GM12801 (cell line): ENCODE data around the gene SCYGR3.

Experiments
- TF ChIP-seq, protein P1 (sequence below): IDR thresholded peaks from one replicate; pipeline ENCODE4 v1.5.1; 2011; ENCODE audit warnings: control low read depth; ENCODE audit not compliant: insufficient read length; ENCODE audit errors: extremely low read depth

The SCYGR3 gene

DNA sequence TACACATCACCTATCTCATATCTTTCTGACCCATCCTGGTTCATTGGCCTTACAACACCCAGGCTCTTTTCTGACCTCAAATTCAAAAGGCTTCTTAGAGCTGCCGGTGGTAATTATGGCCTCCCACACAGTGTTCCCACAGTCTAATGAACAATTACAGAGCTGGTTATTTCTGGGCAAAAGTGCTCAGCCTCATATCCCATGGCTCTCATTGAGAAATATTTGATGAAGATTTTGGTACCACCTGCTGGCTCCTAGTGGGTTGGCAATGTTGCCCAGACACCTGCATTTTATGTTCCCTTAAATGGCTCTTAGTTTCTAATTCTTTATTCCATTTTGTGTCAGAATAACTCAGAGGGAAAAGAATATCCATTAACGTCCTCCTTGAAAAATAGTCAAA lies 36.0 kb downstream of the SCYGR3 start:
- TF ChIP-seq, protein P1, sequence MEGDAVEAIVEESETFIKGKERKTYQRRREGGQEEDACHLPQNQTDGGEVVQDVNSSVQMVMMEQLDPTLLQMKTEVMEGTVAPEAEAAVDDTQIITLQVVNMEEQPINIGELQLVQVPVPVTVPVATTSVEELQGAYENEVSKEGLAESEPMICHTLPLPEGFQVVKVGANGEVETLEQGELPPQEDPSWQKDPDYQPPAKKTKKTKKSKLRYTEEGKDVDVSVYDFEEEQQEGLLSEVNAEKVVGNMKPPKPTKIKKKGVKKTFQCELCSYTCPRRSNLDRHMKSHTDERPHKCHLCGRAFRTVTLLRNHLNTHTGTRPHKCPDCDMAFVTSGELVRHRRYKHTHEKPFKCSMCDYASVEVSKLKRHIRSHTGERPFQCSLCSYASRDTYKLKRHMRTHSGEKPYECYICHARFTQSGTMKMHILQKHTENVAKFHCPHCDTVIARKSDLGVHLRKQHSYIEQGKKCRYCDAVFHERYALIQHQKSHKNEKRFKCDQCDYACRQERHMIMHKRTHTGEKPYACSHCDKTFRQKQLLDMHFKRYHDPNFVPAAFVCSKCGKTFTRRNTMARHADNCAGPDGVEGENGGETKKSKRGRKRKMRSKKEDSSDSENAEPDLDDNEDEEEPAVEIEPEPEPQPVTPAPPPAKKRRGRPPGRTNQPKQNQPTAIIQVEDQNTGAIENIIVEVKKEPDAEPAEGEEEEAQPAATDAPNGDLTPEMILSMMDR, result no peak

DNA sequence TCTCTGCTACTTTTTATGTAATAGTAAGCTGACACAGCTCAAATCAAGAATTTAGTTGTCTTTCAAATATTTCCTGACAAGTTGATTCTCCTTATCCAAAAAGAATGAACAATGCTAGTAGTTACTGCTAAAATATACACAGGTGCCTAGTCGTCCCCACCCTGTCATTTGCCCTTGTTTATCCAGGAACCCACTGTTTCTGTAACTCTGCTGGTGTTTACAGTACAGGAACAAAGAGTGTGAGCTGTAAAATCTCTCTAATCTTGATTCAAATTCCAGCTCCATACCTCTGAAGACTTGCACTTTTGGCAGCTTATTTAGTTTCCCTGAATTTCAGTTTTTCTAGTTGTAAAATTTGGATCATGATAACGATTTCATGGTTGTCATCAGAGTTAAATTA lies 37.1 kb downstream of the SCYGR3 start:
- TF ChIP-seq, protein P1, result no peak

DNA sequence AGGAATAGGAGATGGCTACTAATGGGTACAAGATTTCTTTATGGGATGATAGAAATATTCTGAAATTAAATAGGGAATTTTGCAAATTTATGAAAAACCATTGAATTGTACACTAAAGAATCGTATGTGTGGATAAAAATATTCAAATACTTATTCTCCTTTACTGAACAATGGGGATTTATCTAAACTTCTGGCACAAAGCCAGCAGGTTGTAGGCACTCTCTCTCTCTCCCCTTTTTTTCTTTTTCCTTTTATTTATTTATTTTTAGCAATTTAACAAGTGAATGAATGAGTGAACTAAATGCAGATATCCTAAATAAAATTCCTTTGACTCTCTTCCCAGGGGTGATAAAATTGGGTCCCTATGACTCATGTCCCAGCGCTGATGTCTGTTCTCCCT lies 37.8 kb downstream of the SCYGR3 start:
- TF ChIP-seq, protein P1, result no peak

DNA sequence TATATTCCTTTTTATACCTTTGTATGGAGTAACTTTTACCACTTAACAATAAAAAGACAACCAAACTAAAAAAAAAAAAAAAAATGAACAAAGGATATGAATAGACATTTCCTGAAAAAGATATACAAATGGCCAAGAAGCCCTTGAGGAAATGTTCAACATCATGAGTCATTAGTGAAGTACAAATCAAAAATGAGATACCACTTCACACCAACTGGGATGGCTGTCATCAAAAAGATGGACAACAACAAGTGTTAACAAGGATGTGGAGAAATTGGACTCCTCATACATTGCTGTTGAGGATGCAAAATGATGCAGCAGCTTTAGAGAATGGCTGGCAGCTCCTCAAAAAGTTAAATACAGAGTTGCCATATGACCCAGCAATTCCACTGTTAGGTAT lies 38.5 kb downstream of the SCYGR3 start:
- TF ChIP-seq, protein P1, result no peak

DNA sequence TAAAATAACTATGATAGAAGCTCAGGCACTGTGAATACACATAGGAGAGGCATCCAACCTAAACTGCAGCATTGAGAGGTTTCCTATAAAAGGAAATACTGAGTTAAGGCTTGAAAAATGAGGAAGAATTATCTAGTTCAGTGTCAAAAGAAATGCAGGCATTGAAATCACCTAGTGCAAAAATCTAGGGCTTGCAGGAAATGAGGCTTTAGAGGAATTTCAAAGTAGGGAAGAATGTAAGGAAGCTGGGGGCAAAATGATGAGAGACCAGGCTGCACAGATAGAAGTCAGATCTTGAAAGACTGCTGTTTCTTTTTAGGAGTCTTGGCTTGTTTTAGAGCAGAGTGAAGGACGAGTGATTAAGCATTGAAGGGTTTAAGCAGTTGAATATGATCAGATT lies 44.0 kb downstream of the SCYGR3 start:
- TF ChIP-seq, protein P1, result no peak

DNA sequence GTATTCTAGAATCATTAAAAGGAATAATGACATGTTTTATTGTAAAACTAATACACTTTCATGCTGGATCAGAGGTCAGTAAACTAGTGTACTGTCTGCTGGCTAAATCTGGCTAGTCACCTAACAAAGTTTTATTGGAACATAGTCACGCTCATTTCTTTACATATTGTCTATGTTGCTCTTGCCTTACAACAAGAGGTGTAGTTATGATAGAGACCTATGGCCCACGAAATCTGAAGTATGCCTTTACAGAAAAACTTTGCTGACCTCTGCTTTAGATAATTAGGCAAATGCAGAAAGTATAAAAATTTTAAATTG lies 45.8 kb downstream of the SCYGR3 start:
- TF ChIP-seq, protein P1, result no peak

DNA sequence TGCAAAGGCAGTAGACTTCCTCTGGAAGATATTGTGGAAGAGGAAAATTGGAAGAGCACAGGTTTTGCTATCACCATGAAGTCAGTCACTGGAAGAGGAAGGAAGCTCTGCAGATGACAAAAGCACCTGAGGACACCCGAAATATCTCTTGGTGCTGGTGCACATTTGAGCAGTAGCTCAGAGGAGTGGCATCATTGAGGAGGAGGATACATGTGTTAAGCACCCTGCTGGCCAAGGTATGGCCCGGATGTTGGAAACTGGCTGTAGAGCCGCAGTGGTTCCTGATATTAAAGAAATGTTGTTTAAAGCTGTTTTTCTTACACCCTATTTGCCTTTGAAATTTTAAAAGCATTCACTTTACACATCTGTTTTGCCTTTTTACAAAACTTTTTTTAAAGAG lies 48.6 kb downstream of the SCYGR3 start:
- TF ChIP-seq, protein P1, result no peak

DNA sequence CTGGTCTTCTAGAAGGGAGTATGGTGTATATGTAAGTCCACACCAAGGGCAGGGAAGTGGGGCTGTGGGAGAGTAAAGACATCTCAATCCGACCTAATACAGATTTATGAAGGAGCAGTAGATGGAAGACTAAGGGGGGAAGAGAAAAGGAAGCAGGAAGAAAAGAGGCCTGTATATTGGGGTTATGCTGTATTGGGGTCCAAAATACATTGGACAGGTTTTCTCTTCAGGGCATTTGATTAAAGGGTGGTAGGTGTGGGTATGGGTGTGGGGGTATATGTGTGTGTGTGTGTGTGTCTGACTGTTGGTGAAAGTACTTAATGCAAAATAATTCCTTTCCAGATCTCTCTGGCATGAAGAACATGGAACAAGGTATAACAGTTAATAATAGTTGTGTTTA lies 49.6 kb downstream of the SCYGR3 start:
- TF ChIP-seq, protein P1, result no peak
